C4-2B (cell line): ENCODE measurements around the gene NKD1.

ENCODE experiments used
- H3K27ac ChIP-seq: fragments of 450-650 bp; 2 replicates; pipeline ENCODE4 v1.5.1; 2017
- ZFX ChIP-seq: fragments of 450-650 bp; IDR thresholded peaks from 2 replicates; pipeline ENCODE4 v1.6.1; 2017
- TF ChIP-seq, protein P1 (sequence below): fragments of 450-650 bp; conservative IDR thresholded peaks from 2 replicates; pipeline ENCODE4 v1.5.1; 2017; ENCODE audit warnings: mild to moderate bottlenecking

Gene NKD1

DNA sequence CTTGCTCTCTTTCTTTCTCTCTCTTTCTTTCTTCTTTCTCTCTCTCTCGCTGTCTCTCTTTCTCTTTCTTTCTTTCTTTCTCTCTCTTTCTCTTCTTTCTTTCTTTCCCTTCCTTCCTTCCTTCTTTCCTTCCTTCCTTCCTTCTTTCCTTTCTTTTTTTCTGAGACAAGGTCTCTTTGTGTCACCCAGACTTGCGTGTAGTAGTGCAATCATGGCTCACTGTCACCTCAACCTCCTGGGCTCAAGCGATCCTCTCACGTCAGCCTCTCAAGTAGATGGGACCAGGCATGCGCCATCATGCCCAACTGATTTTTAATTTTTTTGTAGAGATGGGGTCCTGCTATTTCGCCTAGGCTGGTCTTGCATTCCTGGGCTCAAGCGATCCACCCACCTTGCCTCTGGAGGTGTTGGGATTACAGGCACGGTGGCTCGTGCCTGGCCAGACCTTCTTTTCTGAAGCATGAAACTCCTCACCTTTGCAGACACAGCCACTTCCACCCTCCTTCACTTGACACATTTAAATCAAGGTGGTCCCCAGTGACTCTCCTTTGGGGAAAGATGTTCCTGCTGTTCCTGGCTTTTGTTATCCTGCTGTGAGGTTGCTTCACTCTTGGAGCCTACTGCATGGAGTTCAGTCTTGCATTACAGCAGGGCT, 26.8 kb upstream of the NKD1 start:
- no peak overlapping the region for H3K27ac ChIP-seq

DNA sequence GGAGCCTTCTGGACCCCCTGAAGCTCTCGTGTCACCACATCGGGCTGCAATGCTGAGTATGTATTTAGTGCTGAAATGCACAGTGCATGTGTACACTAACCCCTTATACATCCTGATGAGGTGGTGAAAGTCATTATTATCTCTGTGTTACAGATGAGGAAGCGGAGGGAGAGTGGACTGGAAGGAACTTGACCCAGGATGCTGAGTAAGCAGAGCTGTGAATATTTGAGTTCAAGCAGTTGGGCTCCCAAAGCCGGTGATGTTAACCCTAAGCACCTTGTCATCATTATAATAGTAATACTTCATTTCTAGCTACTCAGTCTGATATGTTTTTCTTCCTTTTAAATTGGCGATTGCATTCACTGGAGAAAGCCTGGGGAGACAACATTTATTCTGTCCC, 25.9 kb upstream of the NKD1 start:
- no peak for TF ChIP-seq ZFX
- TF ChIP-seq, protein P1, sequence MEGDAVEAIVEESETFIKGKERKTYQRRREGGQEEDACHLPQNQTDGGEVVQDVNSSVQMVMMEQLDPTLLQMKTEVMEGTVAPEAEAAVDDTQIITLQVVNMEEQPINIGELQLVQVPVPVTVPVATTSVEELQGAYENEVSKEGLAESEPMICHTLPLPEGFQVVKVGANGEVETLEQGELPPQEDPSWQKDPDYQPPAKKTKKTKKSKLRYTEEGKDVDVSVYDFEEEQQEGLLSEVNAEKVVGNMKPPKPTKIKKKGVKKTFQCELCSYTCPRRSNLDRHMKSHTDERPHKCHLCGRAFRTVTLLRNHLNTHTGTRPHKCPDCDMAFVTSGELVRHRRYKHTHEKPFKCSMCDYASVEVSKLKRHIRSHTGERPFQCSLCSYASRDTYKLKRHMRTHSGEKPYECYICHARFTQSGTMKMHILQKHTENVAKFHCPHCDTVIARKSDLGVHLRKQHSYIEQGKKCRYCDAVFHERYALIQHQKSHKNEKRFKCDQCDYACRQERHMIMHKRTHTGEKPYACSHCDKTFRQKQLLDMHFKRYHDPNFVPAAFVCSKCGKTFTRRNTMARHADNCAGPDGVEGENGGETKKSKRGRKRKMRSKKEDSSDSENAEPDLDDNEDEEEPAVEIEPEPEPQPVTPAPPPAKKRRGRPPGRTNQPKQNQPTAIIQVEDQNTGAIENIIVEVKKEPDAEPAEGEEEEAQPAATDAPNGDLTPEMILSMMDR, result no peak

More for the DNA sequence above, 26.8 kb upstream of the NKD1 start:
- TF ChIP-seq, protein P1, result no peak
- TF ChIP-seq ZFX, result no peak

DNA sequence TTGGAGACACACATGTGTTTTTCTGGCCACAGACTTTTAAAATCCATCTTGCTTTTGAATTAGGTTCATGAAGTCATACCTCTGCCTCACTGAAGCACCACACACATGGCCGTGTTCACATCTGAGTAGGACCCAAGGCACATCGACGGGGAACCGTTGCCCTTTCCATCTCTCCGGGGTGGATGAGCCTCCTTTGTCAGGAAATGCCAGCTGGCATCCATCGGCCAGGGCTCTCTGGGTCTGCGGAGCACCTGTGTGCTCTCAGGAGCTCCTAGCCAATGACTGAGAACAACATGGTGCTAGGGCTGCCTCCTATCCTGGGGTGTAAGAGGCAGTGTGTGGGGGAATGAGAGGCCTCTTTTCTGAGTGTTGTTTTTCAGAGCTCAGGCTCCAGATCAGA, 24.5 kb upstream of the NKD1 start:
- TF ChIP-seq, protein P1, result no peak
- TF ChIP-seq ZFX, result no peak
- no peak overlapping the region for H3K27ac ChIP-seq

More for the DNA sequence above, 25.9 kb upstream of the NKD1 start:
- no peak overlapping the region for H3K27ac ChIP-seq

DNA sequence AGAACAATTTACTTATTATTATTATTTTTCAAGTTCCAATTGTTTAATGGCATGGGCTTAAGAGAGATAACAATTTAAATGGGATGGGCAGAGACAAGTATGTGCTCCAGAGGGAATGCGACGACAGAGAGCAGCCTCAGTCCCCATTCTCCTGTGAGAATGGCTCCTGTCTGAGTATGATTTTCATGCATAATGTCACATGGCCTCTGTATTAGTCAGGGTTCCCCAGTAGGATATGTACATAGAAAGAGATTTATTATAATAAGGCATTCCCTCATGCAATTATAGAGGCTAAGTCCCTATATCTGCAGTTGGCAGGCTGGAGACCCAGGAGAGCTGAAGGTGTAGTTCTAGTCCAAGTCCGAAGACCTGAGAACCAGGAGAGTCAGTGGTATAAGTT, 22.9 kb upstream of the NKD1 start:
- no peak for TF ChIP-seq ZFX
- TF ChIP-seq, protein P1, result no peak
- H3K27ac ChIP-seq, result no peak overlapping the region

DNA sequence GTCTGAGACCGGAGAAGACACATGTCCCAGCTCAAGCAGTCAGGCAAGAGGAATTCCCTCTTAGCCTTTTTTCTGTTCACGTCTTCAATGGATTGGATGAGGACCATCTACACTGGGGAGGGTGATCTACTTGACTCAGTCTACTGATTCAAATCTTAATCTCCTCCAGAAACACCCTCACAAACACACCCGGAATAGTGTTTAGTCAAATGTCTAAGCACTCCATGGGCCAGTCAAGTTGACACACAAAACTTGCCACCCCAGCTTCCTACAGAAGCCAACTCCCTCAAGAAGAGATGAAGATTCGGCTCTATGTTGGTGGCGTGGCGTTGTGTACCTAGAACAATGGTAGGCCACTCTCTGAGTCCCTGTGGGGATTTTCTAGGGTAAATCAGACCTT, 22.5 kb upstream of the NKD1 start:
- no peak overlapping the region for H3K27ac ChIP-seq
- TF ChIP-seq ZFX, result no peak
- TF ChIP-seq, protein P1, result no peak

DNA sequence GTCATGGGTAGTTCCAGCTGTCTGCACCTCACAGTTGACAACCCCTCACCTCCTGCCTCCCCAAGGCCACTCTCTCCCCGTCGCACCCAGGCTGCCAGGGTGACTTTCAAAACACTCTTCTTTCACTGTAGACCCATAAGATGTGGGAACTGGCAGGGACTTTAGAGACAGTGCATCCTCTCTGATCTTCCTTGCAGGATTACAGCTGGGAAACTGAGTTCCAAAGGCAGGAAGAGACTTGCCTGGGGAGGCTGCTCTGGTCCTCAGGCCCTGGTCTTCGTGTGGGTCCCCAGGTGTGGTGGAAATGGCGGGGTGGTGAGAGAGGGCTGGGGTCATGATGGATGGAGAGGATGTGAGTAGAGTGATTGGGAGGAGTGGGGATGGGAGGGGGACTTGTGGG, 21.9 kb upstream of the NKD1 start:
- TF ChIP-seq, protein P1, result no peak
- TF ChIP-seq ZFX, result no peak
- no peak overlapping the region for H3K27ac ChIP-seq

DNA sequence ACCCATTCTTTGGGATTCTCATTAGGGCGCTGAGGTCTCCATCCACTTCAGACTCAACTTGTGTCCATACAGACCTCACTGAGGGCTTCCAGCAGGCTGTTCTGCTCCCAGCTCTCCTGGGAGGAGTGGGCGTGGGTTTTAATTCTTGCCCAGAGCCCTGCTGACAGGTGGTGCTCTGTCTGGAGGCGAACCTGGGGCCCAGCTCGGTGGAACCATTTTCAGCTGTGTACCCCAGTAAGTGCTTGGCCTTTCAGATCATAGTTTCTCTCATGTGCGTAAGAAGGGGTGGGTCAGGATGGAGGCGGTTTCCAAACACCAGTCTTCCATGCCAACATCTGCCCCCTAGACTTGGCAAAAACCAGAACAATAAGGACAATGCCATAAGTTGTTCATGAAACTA, 21.4 kb upstream of the NKD1 start:
- no peak for TF ChIP-seq ZFX
- TF ChIP-seq, protein P1, result no peak

More for the DNA sequence above, 21.4 kb upstream of the NKD1 start:
- no peak overlapping the region for H3K27ac ChIP-seq
